HepG2 (cell line): ENCODE measurements around the gene SRRT. TPM values are rescaled to one million over a fixed set of nuclear protein-coding genes. Genes with fewer than 3 reads are reported as not detected.
"Not testable (repeated sequence)": the region's sequence is repeated elsewhere in the genome, so short reads cannot be mapped to it uniquely, and the experiment has no call there.

Experiments
- ATAC-seq: fragments of 200-7000 bp; cut with Tn5 transposase; 3 replicates; pipeline ENCODE4 v1.9.1; 2020; ENCODE audit warnings: mild to moderate bottlenecking, moderate library complexity
- BruUV-seq: library from RNA; stranded (reverse); fragments of 400-500 nt; replicated peaks from 2 replicates; lab custom pipeline; 2021; lab: Mats Ljungman, UMichigan
- CTCF ChIA-PET: fragments of 300-600 bp; formaldehyde crosslinking; extraction: SDS; loops from one replicate; lab custom pipeline; 2021; ENCODE audit warnings: low total read pairs, inconsistent platforms, low intra/inter-chr PET ratio; lab: Yijun Ruan, JAX
- POLR2A ChIA-PET: fragments of 350-600 bp; sonication (Branson Sonifier 250); formaldehyde crosslinking; loops from one replicate; lab custom pipeline; 2020; ENCODE audit warnings: antibody characterized with exemption, inconsistent platforms; lab: Yijun Ruan, JAX
- DNase-seq: peaks from one replicate; pipeline ENCODE4 v3.0.0-alpha.2; 2015; ENCODE audit warnings: low spot score
- FAIRE-seq: peaks from 3 replicates; lab custom pipeline; 2011; peaks lifted over from hg19 to GRCh38; lab: Jason Lieb, UNC
- H2AFZ ChIP-seq: one replicate; pipeline ENCODE4 v1.6.1; 2011; ENCODE audit warnings: low read length, inconsistent platforms
- H3K27ac ChIP-seq: fragments of 300-600 bp; 3 replicates; pipeline ENCODE4 v1.8.0; 2011; ENCODE audit warnings: mixed run types, mild to moderate bottlenecking, mixed read lengths, low read length, inconsistent platforms; ENCODE audit not compliant: insufficient read depth; ENCODE audit errors: extremely low read length
- H3K27me3 ChIP-seq, 2 experiments: fragments of 200-600 bp in 1 of 2; 2 replicates in 1 of 2; 3 replicates in 1 of 2; pipeline versions ENCODE4 v1.6.0 to v1.8.0; 2011; ENCODE audit warnings: low read length in 2 of 2, mild to moderate bottlenecking in 2 of 2, moderate library complexity in 2 of 2, inconsistent platforms in 1 of 2; ENCODE audit not compliant: insufficient read depth in 2 of 2, control insufficient read depth in 1 of 2
- H3K36me3 ChIP-seq, 2 experiments: fragments of 200-600 bp in 1 of 2; replicated peaks in 1 of 2; 2 replicates in 1 of 2; 3 replicates in 1 of 2; pipeline versions ENCODE4 v1.5.1 to v1.8.0; 2011; ENCODE audit warnings: low read length in 2 of 2, inconsistent platforms in 1 of 2; ENCODE audit not compliant: insufficient read depth in 2 of 2, control insufficient read depth in 1 of 2
- H3K4me1 ChIP-seq: 2 replicates; pipeline ENCODE4 v1.5.1; 2012; ENCODE audit warnings: low read length, inconsistent platforms; ENCODE audit not compliant: insufficient read depth
- H3K4me2 ChIP-seq: 2 replicates; pipeline ENCODE4 v1.6.0; 2011; ENCODE audit warnings: low read depth, low read length, inconsistent platforms
- H3K4me3 ChIP-seq, 3 experiments: fragments of 200-600 bp in 1 of 3; sonication (generic), shearing (Covaris generic) in 1 of 3; replicated peaks in 1 of 3; 2 replicates each; pipeline ENCODE4 v1.5.1; 2011 to 2016; ENCODE audit warnings: low read length in 3 of 3, inconsistent platforms in 2 of 3, low read depth in 2 of 3, mild to moderate bottlenecking in 2 of 3, control low read depth in 1 of 3, mixed read lengths in 1 of 3; ENCODE audit not compliant: insufficient read depth in 1 of 3
- H3K79me2 ChIP-seq: one replicate; pipeline ENCODE4 v1.6.1; 2011; ENCODE audit warnings: low read length, inconsistent platforms; ENCODE audit not compliant: insufficient read depth
- H3K9ac ChIP-seq: 2 replicates; pipeline ENCODE4 v1.6.0; 2011; ENCODE audit warnings: mild to moderate bottlenecking, low read depth, low read length, inconsistent platforms; ENCODE audit not compliant: insufficient read depth
- H3K9me3 ChIP-seq: 2 replicates; pipeline ENCODE4 v1.5.1; 2012; ENCODE audit warnings: mild to moderate bottlenecking, low read length
- H4K20me1 ChIP-seq: 2 replicates; pipeline ENCODE4 v1.6.0; 2011; ENCODE audit warnings: inconsistent platforms, mild to moderate bottlenecking, low read length, moderate library complexity; ENCODE audit not compliant: insufficient read depth
- ZNF160 ChIP-seq: sonication (generic); formaldehyde crosslinking; IDR thresholded peaks from 2 replicates; pipeline ENCODE4 v1.8.0; 2022; ENCODE audit warnings: mild to moderate bottlenecking, inconsistent platforms, missing genetic modification reagents
- ZNF264 ChIP-seq: sonication (generic); formaldehyde crosslinking; IDR thresholded peaks from 2 replicates; pipeline ENCODE4 v1.4.0; 2020; ENCODE audit warnings: missing genetic modification reagents
- ZNF296 ChIP-seq: sonication (generic); formaldehyde crosslinking; conservative IDR thresholded peaks from 2 replicates; pipeline ENCODE4 v1.5.0; 2020; ENCODE audit warnings: mild to moderate bottlenecking, missing genetic modification reagents
- ZNF619 ChIP-seq: sonication (generic); formaldehyde crosslinking; IDR thresholded peaks from 2 replicates; pipeline ENCODE4 v1.4.0; 2020; ENCODE audit warnings: mild to moderate bottlenecking, missing genetic modification reagents
- WGBS: methylation state at CpG from one replicate; pipeline ENCODE4 v1.1.6; 2017; ENCODE audit warnings: low lambda C conversion rate; 5-methylcytosine and 5-hydroxymethylcytosine counted together
- in situ Hi-C: cut with HindIII; loops from 2 replicates; pipeline ENCODE4 v1.10.0; 2017; ENCODE audit warnings: low pct_unique_long_range_greater_than_20kb; ENCODE audit not compliant: extremely low pct_ligation_motif_present
- intact Hi-C: fragments of 100-400 bp; cut with micrococcal nuclease; formaldehyde crosslinking; loops from one replicate; pipeline ENCODE4 v1.10.0; 2022; ENCODE audit not compliant: unreplicated experiment
- polyA plus RNA-seq, 8 experiments: library from polyadenylated mRNA; depleted of rRNA in 3 of 8; stranded (reverse) in 7 of 8; unstranded in 1 of 8; fragments of >200 nt; fragmentation: Illumina TruSeq in 4 of 8; extraction: Trizol in 4 of 8; gene quantifications; 2 replicates each; pipeline versions ENCODE4 v1.2.1 to v1.2.3, GENCODE V29; 2011 to 2016; ENCODE audit warnings: low read depth in 4 of 8, missing spikeins in 1 of 8, mixed read lengths in 1 of 8; ENCODE audit not compliant: insufficient read depth in 1 of 8
- total RNA-seq, 5 experiments: library from RNA; depleted of rRNA; stranded (reverse); fragments of >200 nt; fragmentation: Illumina TruSeq; extraction: Trizol; gene quantifications; 2 replicates each; pipeline ENCODE4 v1.2.3, GENCODE V29; 2016; ENCODE audit warnings: low read depth in 1 of 5
- TF ChIP-seq, protein P1 (sequence below): sonication (generic); formaldehyde crosslinking; IDR thresholded peaks from 2 replicates; pipeline ENCODE4 v1.5.0; 2020; ENCODE audit warnings: mild to moderate bottlenecking, missing genetic modification reagents, borderline replicate concordance

The SRRT gene
- total and polyA plus RNA-seq, 2 of the 13 experiments (the other 11 are each of a cell fraction or from before 2014, with no cell fraction given), result 26.2 to 106 TPM

DNA sequence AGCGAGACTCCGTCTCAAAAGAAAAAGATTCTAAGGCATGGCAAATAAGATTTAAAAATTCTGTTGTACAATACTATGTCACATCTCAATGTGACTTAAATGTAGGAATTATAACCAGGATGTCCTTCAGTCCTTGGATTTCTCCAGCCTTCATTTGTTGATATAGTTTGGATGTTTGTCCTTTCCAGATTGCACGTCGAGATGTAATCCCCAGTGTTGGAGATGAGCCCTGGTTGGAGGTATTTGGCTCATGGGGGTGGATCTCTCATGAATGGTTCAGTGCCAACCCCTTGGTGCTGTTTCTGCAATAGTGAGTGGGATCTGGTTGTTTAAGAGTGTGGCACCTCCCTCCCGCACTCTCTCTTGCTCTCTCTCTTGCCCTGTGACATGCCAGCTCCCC is 33.6 kb downstream of the SRRT start (continued):
- TF ChIP-seq ZNF160 (no peak), ZNF264 (CRISPR knock-in tag) (no peak)

DNA sequence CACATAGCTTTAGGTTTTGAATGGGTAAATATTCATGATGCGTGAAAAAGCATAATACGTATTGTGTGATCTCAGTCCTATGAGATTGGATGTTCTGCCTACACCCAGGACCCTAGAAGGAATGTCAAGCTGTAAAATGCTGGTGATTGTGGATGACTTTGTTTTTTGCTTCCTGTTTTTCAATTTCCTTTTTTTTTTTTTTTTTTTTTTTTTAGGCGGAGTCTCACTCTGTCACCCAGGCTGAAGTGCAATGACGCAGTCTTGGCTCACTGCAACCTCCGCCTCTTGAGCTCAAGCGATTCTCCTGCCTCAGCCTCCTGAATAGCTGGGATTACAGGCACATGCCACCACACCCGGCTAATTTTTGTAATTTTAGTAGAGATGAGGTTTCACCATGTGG is 35.5 kb downstream of the SRRT start:
- CTCF ChIA-PET, intact Hi-C loops, H2AFZ ChIP-seq, FAIRE-seq, ATAC-seq, H3K9me3 ChIP-seq, H3K4me2 ChIP-seq, H3K79me2 ChIP-seq, POLR2A ChIA-PET, BruUV-seq, DNase-seq, H3K27ac ChIP-seq, H3K27me3 ChIP-seq, H4K20me1 ChIP-seq, H3K4me3 ChIP-seq, H3K9ac ChIP-seq, in situ Hi-C loops, H3K36me3 ChIP-seq: not testable (repeated sequence)
- 71% methylated on average over 7 of the region's 7 CpGs for WGBS
- H3K4me1 ChIP-seq, result peaks cover 19% of the 10 kb centered on the region

DNA sequence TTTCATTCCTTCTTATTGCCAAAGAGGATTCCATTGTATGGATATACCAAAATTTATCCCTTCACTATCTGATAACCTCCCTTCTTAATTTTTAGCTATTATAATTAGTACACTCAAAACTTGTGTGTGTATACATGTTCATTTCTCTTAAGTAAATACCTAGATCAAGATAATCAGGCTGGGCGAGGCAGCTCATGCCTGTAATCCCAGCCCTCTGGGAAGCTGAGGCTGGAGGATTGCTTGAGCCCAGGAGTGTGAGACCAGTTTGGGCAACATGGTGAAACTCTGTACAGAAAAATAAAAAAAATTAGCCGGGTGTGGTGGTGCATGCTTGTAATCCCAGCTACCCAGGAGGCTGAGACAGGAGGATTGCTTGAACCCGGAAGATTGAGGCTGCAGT is 36.6 kb downstream of the SRRT start:
- no peak for FAIRE-seq
- CTCF ChIA-PET, result no interaction called here

More for the DNA sequence above, 36.6 kb downstream of the SRRT start:
- Histone ChIP-seq H3K4me1 (peaks cover 19% of the 10 kb centered on the region), H3K9me3 (no peaks in the 10 kb centered on the region), H3K27me3 (no peaks in the 10 kb centered on the region), H3K4me3 (no peak overlapping the region), H3K27ac (no peak overlapping the region), H3K9ac (no peak overlapping the region), H2AFZ (no peak overlapping the region)
- intact Hi-C loops (no loop called here), in situ Hi-C loops (no loop called here)
- BruUV-seq, result no TSS peak
- DNase-seq (no peak), ATAC-seq (no peak)
- 49% methylated on average over 3 of the region's 3 CpGs for WGBS
- TF ChIP-seq ZNF296 (CRISPR knock-in tag), result no peak
- TF ChIP-seq ZNF619 (CRISPR knock-in tag), result no peak
- TF ChIP-seq, protein P1, sequence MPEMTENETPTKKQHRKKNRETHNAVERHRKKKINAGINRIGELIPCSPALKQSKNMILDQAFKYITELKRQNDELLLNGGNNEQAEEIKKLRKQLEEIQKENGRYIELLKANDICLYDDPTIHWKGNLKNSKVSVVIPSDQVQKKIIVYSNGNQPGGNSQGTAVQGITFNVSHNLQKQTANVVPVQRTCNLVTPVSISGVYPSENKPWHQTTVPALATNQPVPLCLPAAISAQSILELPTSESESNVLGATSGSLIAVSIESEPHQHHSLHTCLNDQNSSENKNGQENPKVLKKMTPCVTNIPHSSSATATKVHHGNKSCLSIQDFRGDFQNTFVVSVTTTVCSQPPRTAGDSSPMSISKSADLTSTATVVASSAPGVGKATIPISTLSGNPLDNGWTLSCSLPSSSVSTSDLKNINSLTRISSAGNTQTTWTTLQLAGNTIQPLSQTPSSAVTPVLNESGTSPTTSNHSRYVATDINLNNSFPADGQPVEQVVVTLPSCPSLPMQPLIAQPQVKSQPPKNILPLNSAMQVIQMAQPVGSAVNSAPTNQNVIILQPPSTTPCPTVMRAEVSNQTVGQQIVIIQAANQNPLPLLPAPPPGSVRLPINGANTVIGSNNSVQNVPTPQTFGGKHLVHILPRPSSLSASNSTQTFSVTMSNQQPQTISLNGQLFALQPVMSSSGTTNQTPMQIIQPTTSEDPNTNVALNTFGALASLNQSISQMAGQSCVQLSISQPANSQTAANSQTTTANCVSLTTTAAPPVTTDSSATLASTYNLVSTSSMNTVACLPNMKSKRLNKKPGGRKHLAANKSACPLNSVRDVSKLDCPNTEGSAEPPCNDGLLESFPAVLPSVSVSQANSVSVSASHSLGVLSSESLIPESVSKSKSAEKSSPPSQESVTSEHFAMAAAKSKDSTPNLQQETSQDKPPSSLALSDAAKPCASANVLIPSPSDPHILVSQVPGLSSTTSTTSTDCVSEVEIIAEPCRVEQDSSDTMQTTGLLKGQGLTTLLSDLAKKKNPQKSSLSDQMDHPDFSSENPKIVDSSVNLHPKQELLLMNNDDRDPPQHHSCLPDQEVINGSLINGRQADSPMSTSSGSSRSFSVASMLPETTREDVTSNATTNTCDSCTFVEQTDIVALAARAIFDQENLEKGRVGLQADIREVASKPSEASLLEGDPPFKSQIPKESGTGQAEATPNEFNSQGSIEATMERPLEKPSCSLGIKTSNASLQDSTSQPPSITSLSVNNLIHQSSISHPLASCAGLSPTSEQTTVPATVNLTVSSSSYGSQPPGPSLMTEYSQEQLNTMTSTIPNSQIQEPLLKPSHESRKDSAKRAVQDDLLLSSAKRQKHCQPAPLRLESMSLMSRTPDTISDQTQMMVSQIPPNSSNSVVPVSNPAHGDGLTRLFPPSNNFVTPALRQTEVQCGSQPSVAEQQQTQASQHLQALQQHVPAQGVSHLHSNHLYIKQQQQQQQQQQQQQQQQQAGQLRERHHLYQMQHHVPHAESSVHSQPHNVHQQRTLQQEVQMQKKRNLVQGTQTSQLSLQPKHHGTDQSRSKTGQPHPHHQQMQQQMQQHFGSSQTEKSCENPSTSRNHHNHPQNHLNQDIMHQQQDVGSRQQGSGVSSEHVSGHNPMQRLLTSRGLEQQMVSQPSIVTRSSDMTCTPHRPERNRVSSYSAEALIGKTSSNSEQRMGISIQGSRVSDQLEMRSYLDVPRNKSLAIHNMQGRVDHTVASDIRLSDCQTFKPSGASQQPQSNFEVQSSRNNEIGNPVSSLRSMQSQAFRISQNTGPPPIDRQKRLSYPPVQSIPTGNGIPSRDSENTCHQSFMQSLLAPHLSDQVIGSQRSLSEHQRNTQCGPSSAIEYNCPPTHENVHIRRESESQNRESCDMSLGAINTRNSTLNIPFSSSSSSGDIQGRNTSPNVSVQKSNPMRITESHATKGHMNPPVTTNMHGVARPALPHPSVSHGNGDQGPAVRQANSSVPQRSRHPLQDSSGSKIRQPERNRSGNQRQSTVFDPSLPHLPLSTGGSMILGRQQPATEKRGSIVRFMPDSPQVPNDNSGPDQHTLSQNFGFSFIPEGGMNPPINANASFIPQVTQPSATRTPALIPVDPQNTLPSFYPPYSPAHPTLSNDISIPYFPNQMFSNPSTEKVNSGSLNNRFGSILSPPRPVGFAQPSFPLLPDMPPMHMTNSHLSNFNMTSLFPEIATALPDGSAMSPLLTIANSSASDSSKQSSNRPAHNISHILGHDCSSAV (CRISPR knock-in tag), result no peak
- TF ChIP-seq, all 625 proteins: peak for 0
- POLR2A ChIA-PET, result interaction anchor here (1.1 kb wide), 1 partner anchor 22 kb away, joined by 4 read pairs; the partner anchor contains the start of gene UFSP1
- Histone ChIP-seq H3K36me3 (no peaks in the 10 kb centered on the region), H3K4me2 (no peak overlapping the region), H4K20me1 (no peaks in the 10 kb centered on the region), H3K79me2 (no peaks in the 10 kb centered on the region)
